OCI-LY1 (cell line): Measurements from ENCODE around the gene RAF1.

Source experiments
- H2AFZ ChIP-seq: fragments of 200-600 bp; sonication (generic), shearing (Covaris generic); 2 replicates; pipeline ENCODE4 v1.6.0; 2014; ENCODE audit warnings: antibody characterized with exemption, mild to moderate bottlenecking, low read length
- H3F3A ChIP-seq: fragments of 200-600 bp; sonication (generic), shearing (Covaris generic); 2 replicates; pipeline ENCODE4 v1.6.0; 2014; ENCODE audit warnings: mild to moderate bottlenecking, antibody characterized with exemption, low read length, moderate library complexity; ENCODE audit not compliant: insufficient read depth
- H3K27ac ChIP-seq: fragments of 200-600 bp; sonication (generic); 2 replicates; pipeline ENCODE4 v1.5.1; 2014; ENCODE audit warnings: low read length, mixed run types, mild to moderate bottlenecking, low read depth; ENCODE audit not compliant: poor library complexity, severe bottlenecking
- H3K27me3 ChIP-seq: fragments of 200-600 bp; sonication (generic); 2 replicates; pipeline ENCODE4 v1.6.0; 2014; ENCODE audit warnings: antibody characterized with exemption, mild to moderate bottlenecking, low read length, moderate library complexity; ENCODE audit not compliant: insufficient read depth
- H3K36me3 ChIP-seq: fragments of 200-600 bp; sonication (generic); 2 replicates; pipeline ENCODE4 v1.6.1; 2014; ENCODE audit warnings: mild to moderate bottlenecking, antibody characterized with exemption, low read length, moderate library complexity, mixed read lengths; ENCODE audit not compliant: insufficient read depth
- H3K4me1 ChIP-seq: fragments of 200-600 bp; sonication (generic); 2 replicates; pipeline ENCODE4 v1.5.1; 2014; ENCODE audit warnings: mild to moderate bottlenecking, low read length, moderate library complexity; ENCODE audit not compliant: insufficient read depth, severe bottlenecking
- H3K4me2 ChIP-seq: fragments of 200-600 bp; sonication (generic), shearing (Covaris generic); 2 replicates; pipeline ENCODE4 v1.6.1; 2014; ENCODE audit warnings: low read length
- H3K4me3 ChIP-seq: fragments of 200-600 bp; sonication (generic); 2 replicates; pipeline ENCODE4 v1.5.1; 2014; ENCODE audit warnings: low read length, low read depth, mild to moderate bottlenecking, mixed read lengths; ENCODE audit not compliant: poor library complexity, severe bottlenecking
- H3K79me2 ChIP-seq: fragments of 200-600 bp; shearing (Covaris generic); 2 replicates; pipeline ENCODE4 v1.6.1; 2016; ENCODE audit warnings: mixed run types, low read length, mixed read lengths; ENCODE audit not compliant: insufficient read depth
- H3K9ac ChIP-seq: fragments of 200-600 bp; sonication (generic), shearing (Covaris generic); 2 replicates; pipeline ENCODE4 v1.6.1; 2014; ENCODE audit warnings: mild to moderate bottlenecking, low read length, mixed read lengths
- H3K9me2 ChIP-seq: fragments of 200-600 bp; sonication (generic), shearing (Covaris generic); 2 replicates; pipeline ENCODE4 v1.6.1; 2014; ENCODE audit warnings: low read depth, mild to moderate bottlenecking, low read length, mixed read lengths
- H3K9me3 ChIP-seq: fragments of 200-600 bp; shearing (Covaris generic); 2 replicates; pipeline ENCODE4 v1.6.1; 2014; ENCODE audit warnings: low read length, mixed read lengths
- H4K20me1 ChIP-seq: fragments of 200-600 bp; sonication (generic), shearing (Covaris generic); 2 replicates; pipeline ENCODE4 v1.6.0; 2016; ENCODE audit warnings: mild to moderate bottlenecking, low read length; ENCODE audit not compliant: insufficient read depth
- CTCF ChIP-seq: fragments of 200-600 bp; sonication (generic), shearing (Covaris generic); IDR thresholded peaks from 2 replicates; pipeline ENCODE4 v1.5.1; 2017; ENCODE audit warnings: mild to moderate bottlenecking, antibody characterized with exemption, low read length, moderate library complexity, mixed read lengths
- EZH2 ChIP-seq: fragments of 200-600 bp; sonication (generic), shearing (Covaris generic); IDR thresholded peaks from 2 replicates; pipeline ENCODE4 v1.8.0; 2017; ENCODE audit warnings: borderline replicate concordance, mixed run types, mild to moderate bottlenecking, antibody characterized with exemption, low read length, moderate library complexity, mixed read lengths

RAF1 gene

DNA sequence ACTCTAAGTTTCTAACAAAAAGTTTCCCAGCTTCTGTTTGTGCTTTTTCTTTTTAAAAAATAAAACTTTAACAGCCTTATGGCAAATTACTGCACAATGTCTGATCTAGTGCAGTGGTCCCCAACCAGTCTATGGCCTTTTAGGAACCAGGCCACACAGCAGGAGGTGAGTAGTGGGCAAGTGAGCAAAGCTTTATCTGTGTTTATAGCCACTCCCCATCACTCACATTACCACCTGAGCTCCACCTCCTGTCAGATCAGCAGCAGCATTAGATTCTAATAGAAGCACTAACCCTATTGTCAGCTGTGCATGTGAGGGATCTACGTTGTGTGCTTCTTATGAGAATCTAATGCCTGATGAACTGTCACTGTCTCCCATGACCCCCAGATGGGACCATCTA is 101.5 kb downstream of the RAF1 start:
- no peak overlapping the region for H3K4me3 ChIP-seq
- no peak overlapping the region for H3K27ac ChIP-seq
- peaks cover 74% of the 10 kb centered on the region for H3K79me2 ChIP-seq
- H3K4me1 ChIP-seq, result peaks cover 40% of the 10 kb centered on the region
- no peaks in the 10 kb centered on the region for H3F3A ChIP-seq
- H3K4me2 ChIP-seq, result no peak overlapping the region
- H3K9me2 ChIP-seq, result no peaks in the 10 kb centered on the region
- H3K9me3 ChIP-seq, result peaks cover 3% of the 10 kb centered on the region; the same call in 1 of the 2 replicates
- TF ChIP-seq EZH2 (no peak), CTCF (no peak)
- H2AFZ ChIP-seq, result no peak overlapping the region
- peaks cover 4% of the 10 kb centered on the region for H3K36me3 ChIP-seq
- H4K20me1 ChIP-seq, result no peaks in the 10 kb centered on the region
- no peak overlapping the region for H3K9ac ChIP-seq
- no peaks in the 10 kb centered on the region for H3K27me3 ChIP-seq

GRCh38 chr3:12561397-12561796 is 102.5 kb downstream of the RAF1 start:
- no peaks in the 10 kb centered on the region for H3K27me3 ChIP-seq
- H3K79me2 ChIP-seq, result peaks cover 76% of the 10 kb centered on the region
- no peak overlapping the region for H3K4me2 ChIP-seq
- H3K9me3 ChIP-seq, result peaks cover 3% of the 10 kb centered on the region; the same call in 1 of the 2 replicates
- no peak overlapping the region for H3K4me3 ChIP-seq
- no peak overlapping the region for H3K9ac ChIP-seq
- no peaks in the 10 kb centered on the region for H3F3A ChIP-seq
- H3K27ac ChIP-seq, result no peak overlapping the region
- no peaks in the 10 kb centered on the region for H4K20me1 ChIP-seq
- peaks cover 42% of the 10 kb centered on the region for H3K4me1 ChIP-seq
- H3K36me3 ChIP-seq, result peaks cover 4% of the 10 kb centered on the region
- no peaks in the 10 kb centered on the region for H3K9me2 ChIP-seq
- TF ChIP-seq CTCF, result no peak
- TF ChIP-seq EZH2, result no peak
- H2AFZ ChIP-seq, result no peak overlapping the region

- no peaks in the 10 kb centered on the region for H3K9me3 ChIP-seq
- peaks cover 48% of the 10 kb centered on the region for H3K4me1 ChIP-seq
- no peak overlapping the region for H2AFZ ChIP-seq
- no peaks in the 10 kb centered on the region for H3K36me3 ChIP-seq
- H3K4me2 ChIP-seq, result peak overlapping the region; percentile 40; the same call in 1 of the 2 replicates
- H3K9me2 ChIP-seq, result no peaks in the 10 kb centered on the region
- H3K27me3 ChIP-seq, result no peaks in the 10 kb centered on the region
- H3K27ac ChIP-seq, result peak overlapping the region; percentile 31
- no peaks in the 10 kb centered on the region for H3F3A ChIP-seq
- H4K20me1 ChIP-seq, result no peaks in the 10 kb centered on the region
- H3K79me2 ChIP-seq, result peaks cover 68% of the 10 kb centered on the region
- H3K4me3 ChIP-seq, result no peak overlapping the region
- TF ChIP-seq EZH2 (no peak), CTCF (no peak)
- no peak overlapping the region for H3K9ac ChIP-seq
Measured at GRCh38 chr3:12560505-12561190, 103.3 kb downstream of the RAF1 start.
